ENCODE results near the gene TAPT1. TPM values are rescaled to one million over a fixed set of nuclear protein-coding genes. Genes with fewer than 3 reads are reported as not detected.
"Not testable (repeated sequence)": the region's sequence is repeated elsewhere in the genome, so short reads cannot be mapped to it uniquely, and the experiment has no call there.

The TAPT1 gene
- 72.8 TPM for total RNA-seq
- long read RNA-seq, full-length matches to known transcripts = 89 of 112 reads
- long read RNA-seq, partial matches to known transcripts = 5 of 112 reads
- long read RNA-seq, other reads (novel, unspliced or antisense) = 18 of 112 reads

GRCh38 chr4:16225863-16226815 lies at the start of gene TAPT1:
TSS of gene TAPT1 (minus strand) at chr4:16226471. CDS start at chr4:16226457, 14 bp downstream.
- H3K9me3 ChIP-seq = no peaks in the 10 kb centered on the region
- H3K4me1 ChIP-seq = peaks cover 42% of the 10 kb centered on the region
- peak within 1 kb of the TSS; percentile 94 for H3K27ac ChIP-seq
- H3K36me3 ChIP-seq = no peaks in the 10 kb centered on the region
- H3K27me3 ChIP-seq (ENCODE audit: low read depth) = no peaks in the 10 kb centered on the region
- peak within 1 kb of the TSS; percentile 69 for H3K4me3 ChIP-seq
- peak; percentile 88 for DNase-seq
- no peak for TF ChIP-seq CTCF (IDR thresholded peaks at IDR 0.05)
- intact Hi-C loops (cut with DNase I) = no loop called here
- peak; percentile 74 to 88 for ATAC-seq

- Histone ChIP-seq H3K27ac (no peak overlapping the region), H3K4me3 (no peak overlapping the region), H3K27me3 (ENCODE audit: low read depth) (no peaks in the 10 kb centered on the region), H3K9me3 (no peaks in the 10 kb centered on the region), H3K36me3 (no peaks in the 10 kb centered on the region), H3K4me1 (peaks cover 10% of the 10 kb centered on the region)
- no peak for DNase-seq
- no peak for ATAC-seq
- no peak for TF ChIP-seq CTCF (IDR thresholded peaks at IDR 0.05)
- intact Hi-C loops (cut with DNase I) = no loop called here
Observed at GRCh38 chr4:16271411-16271810, 45.1 kb upstream of the TAPT1 start.

GRCh38 chr4:16270454-16271328 lies 44.4 kb upstream of the TAPT1 start:
- intact Hi-C loops (cut with DNase I) = no loop called here
- no peak for DNase-seq
- peak; percentile 77 to 80 for ATAC-seq
- TF ChIP-seq CTCF (IDR thresholded peaks at IDR 0.05) = no peak
- Histone ChIP-seq H3K27me3 (ENCODE audit: low read depth) (no peaks in the 10 kb centered on the region), H3K4me1 (peaks cover 10% of the 10 kb centered on the region), H3K9me3 (no peaks in the 10 kb centered on the region), H3K4me3 (no peak overlapping the region), H3K27ac (no peak overlapping the region), H3K36me3 (no peaks in the 10 kb centered on the region)

- H3K36me3 ChIP-seq; H3K27ac ChIP-seq; H3K27me3 ChIP-seq (ENCODE audit: low read depth); H3K4me3 ChIP-seq; intact Hi-C loops (cut with DNase I); H3K9me3 ChIP-seq: not testable (repeated sequence)
- peak; percentile 52 for DNase-seq
- ATAC-seq = peak; percentile 45 to 57
- peaks cover 10% of the 10 kb centered on the region for H3K4me1 ChIP-seq
Observed at GRCh38 chr4:16269742-16270453, 43.6 kb upstream of the TAPT1 start.

- peaks cover 10% of the 10 kb centered on the region for H3K4me1 ChIP-seq
- no peaks in the 10 kb centered on the region for H3K9me3 ChIP-seq
- H3K36me3 ChIP-seq = no peaks in the 10 kb centered on the region
- ATAC-seq = no peak
- no peak overlapping the region for H3K27ac ChIP-seq
- H3K27me3 ChIP-seq (ENCODE audit: low read depth) = no peaks in the 10 kb centered on the region
- DNase-seq = no peak
- no peak overlapping the region for H3K4me3 ChIP-seq
- no peak for TF ChIP-seq CTCF (IDR thresholded peaks at IDR 0.05)
- intact Hi-C loops (cut with DNase I) = no loop called here
Observed at GRCh38 chr4:16269240-16269639, 43.0 kb upstream of the TAPT1 start.

All from lower lobe of right lung (tissue), 2 donors.